DOHH2 (cell line): Measurements from ENCODE around the gene CCDC107.

ENCODE experiments used
- EZH2phosphoT487 ChIP-seq: fragments of 200-600 bp; sonication (generic); IDR thresholded peaks from 2 replicates; pipeline ENCODE4 v1.6.1; 2017; ENCODE audit warnings: borderline replicate concordance, mild to moderate bottlenecking, antibody characterized with exemption, low read length, moderate library complexity, mixed read lengths
- TF ChIP-seq, protein P1 (sequence below): fragments of 200-600 bp; sonication (generic); IDR thresholded peaks from one replicate; pipeline ENCODE4 v1.5.1; 2014; ENCODE audit warnings: antibody characterized with exemption, mild to moderate bottlenecking, low read depth, low read length; ENCODE audit not compliant: poor library complexity, severe bottlenecking

GRCh38 chr9:35708146-35708545 lies 50.1 kb downstream of the CCDC107 start:
- TF ChIP-seq, protein P1, sequence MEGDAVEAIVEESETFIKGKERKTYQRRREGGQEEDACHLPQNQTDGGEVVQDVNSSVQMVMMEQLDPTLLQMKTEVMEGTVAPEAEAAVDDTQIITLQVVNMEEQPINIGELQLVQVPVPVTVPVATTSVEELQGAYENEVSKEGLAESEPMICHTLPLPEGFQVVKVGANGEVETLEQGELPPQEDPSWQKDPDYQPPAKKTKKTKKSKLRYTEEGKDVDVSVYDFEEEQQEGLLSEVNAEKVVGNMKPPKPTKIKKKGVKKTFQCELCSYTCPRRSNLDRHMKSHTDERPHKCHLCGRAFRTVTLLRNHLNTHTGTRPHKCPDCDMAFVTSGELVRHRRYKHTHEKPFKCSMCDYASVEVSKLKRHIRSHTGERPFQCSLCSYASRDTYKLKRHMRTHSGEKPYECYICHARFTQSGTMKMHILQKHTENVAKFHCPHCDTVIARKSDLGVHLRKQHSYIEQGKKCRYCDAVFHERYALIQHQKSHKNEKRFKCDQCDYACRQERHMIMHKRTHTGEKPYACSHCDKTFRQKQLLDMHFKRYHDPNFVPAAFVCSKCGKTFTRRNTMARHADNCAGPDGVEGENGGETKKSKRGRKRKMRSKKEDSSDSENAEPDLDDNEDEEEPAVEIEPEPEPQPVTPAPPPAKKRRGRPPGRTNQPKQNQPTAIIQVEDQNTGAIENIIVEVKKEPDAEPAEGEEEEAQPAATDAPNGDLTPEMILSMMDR = no peak
- TF ChIP-seq EZH2phosphoT487 = no peak
